Keratinocyte (primary cell): Measurements from ENCODE around the gene RGSL1. TPM values are rescaled to one million over a fixed set of nuclear protein-coding genes. Genes with fewer than 3 reads are reported as not detected.

Source experiments
- DNase-seq: peaks from one replicate; pipeline ENCODE4 v3.0.0-alpha.2; 2011; ENCODE audit warnings: low read depth, missing footprints, low spot score
- FAIRE-seq: peaks from 2 replicates; lab custom pipeline; 2011; peaks lifted over from hg19 to GRCh38; lab: Jason Lieb, UNC
- H2AFZ ChIP-seq: 2 replicates; pipeline ENCODE4 v1.6.0; 2012; ENCODE audit warnings: low read length, control low read depth, inconsistent platforms; ENCODE audit not compliant: control insufficient read depth
- H3K27ac ChIP-seq: 2 replicates; pipeline ENCODE4 v1.5.1; 2011; ENCODE audit warnings: low read length; ENCODE audit not compliant: control insufficient read depth, insufficient read depth
- H3K27me3 ChIP-seq: 3 replicates; pipeline ENCODE4 v1.6.0; 2011; ENCODE audit warnings: low read length; ENCODE audit not compliant: control insufficient read depth, insufficient read depth; ENCODE audit errors: extremely low read depth
- H3K36me3 ChIP-seq, 2 experiments: 2 replicates in 1 of 2; 3 replicates in 1 of 2; pipeline ENCODE4 v1.5.1; 2011; ENCODE audit warnings: low read length in 2 of 2, mild to moderate bottlenecking in 1 of 2; ENCODE audit not compliant: control insufficient read depth in 2 of 2, insufficient read depth in 2 of 2; ENCODE audit errors: extremely low read depth in 1 of 2
- H3K4me1 ChIP-seq: 3 replicates; pipeline ENCODE4 v1.5.1; 2011; ENCODE audit warnings: low read length; ENCODE audit not compliant: control insufficient read depth, insufficient read depth; ENCODE audit errors: extremely low read depth
- H3K4me2 ChIP-seq: 3 replicates; pipeline ENCODE4 v1.6.0; 2011; ENCODE audit warnings: low read depth, low read length; ENCODE audit not compliant: control insufficient read depth, insufficient read depth; ENCODE audit errors: extremely low read depth
- H3K4me3 ChIP-seq, 3 experiments: fragments of 200-600 bp in 1 of 3; sonication (generic) in 1 of 3; 2 replicates in 2 of 3; 3 replicates in 1 of 3; pipeline ENCODE4 v1.5.1; 2011 to 2016; ENCODE audit warnings: low read length in 3 of 3, mild to moderate bottlenecking in 3 of 3, control low read depth in 2 of 3, inconsistent platforms in 1 of 3, low read depth in 1 of 3, mixed read lengths in 1 of 3, mixed run types in 1 of 3, moderate library complexity in 1 of 3; ENCODE audit not compliant: control insufficient read depth in 2 of 3, insufficient read depth in 2 of 3; ENCODE audit errors: extremely low read depth in 1 of 3
- H3K79me2 ChIP-seq: 2 replicates; pipeline ENCODE4 v1.6.0; 2012; ENCODE audit warnings: low read length; ENCODE audit not compliant: control insufficient read depth, insufficient read depth
- H3K9ac ChIP-seq: 3 replicates; pipeline ENCODE4 v1.6.0; 2011; ENCODE audit warnings: low read length; ENCODE audit not compliant: control insufficient read depth, insufficient read depth; ENCODE audit errors: extremely low read depth
- H3K9me1 ChIP-seq: 3 replicates; pipeline ENCODE4 v1.6.0; 2011; ENCODE audit warnings: low read length; ENCODE audit not compliant: control insufficient read depth, insufficient read depth; ENCODE audit errors: extremely low read depth
- H3K9me3 ChIP-seq: 2 replicates; pipeline ENCODE4 v1.5.1; 2012; ENCODE audit warnings: low read depth, low read length; ENCODE audit not compliant: control insufficient read depth
- H4K20me1 ChIP-seq: 3 replicates; pipeline ENCODE4 v1.6.0; 2011; ENCODE audit warnings: low read length; ENCODE audit not compliant: control insufficient read depth, insufficient read depth; ENCODE audit errors: extremely low read depth
- CTCF ChIP-seq, 3 experiments: IDR thresholded peaks in 1 of 3; conservative IDR thresholded peaks in 1 of 3; optimal IDR thresholded peaks in 1 of 3; 2 replicates in 2 of 3; 3 replicates in 1 of 3; pipeline versions ENCODE3 to v1.5.1; 2011; ENCODE audit warnings: low read length in 3 of 3, mild to moderate bottlenecking in 3 of 3, moderate library complexity in 2 of 3, control low read depth in 1 of 3, inconsistent platforms in 1 of 3; ENCODE audit not compliant: insufficient read depth in 2 of 3; ENCODE audit errors: extremely low read depth in 1 of 3
- EZH2 ChIP-seq: IDR thresholded peaks from one replicate; pipeline ENCODE4 v1.6.1; 2012; ENCODE audit warnings: inconsistent platforms, mild to moderate bottlenecking, low read length, moderate library complexity
- dilution Hi-C: fragments of 300-500 bp; cut with MboI; formaldehyde crosslinking; loops from one replicate; pipeline ENCODE4 v1.7.0; 2020; ENCODE audit warnings: low sequenced_read_pairs; ENCODE audit not compliant: extremely low pct_ligation_motif_present
- polyA plus RNA-seq, 5 experiments: library from polyadenylated mRNA; depleted of rRNA in 3 of 5; stranded (reverse) in 3 of 5; stranded (forward) in 1 of 5; unstranded in 1 of 5; fragments of >200 nt; gene quantifications; 1 replicate in 1 of 5; 2 replicates in 3 of 5; 3 replicates in 1 of 5; pipeline versions ENCODE4 v1.2.1 to v1.2.3, GENCODE V29; 2011 to 2012; ENCODE audit warnings: missing spikeins in 2 of 5, low read depth in 1 of 5, low replicate concordance in 1 of 5

Gene RGSL1
- polyA plus RNA-seq, 1 donor (not counting 4 experiments of a cell fraction or from before 2014, with no cell fraction given) = not detected

- no peak for DNase-seq
- Histone ChIP-seq H3K36me3 (no peaks in the 10 kb centered on the region), H3K27ac (peak within 1 kb of the TSS; percentile 75), H2AFZ (peak within 1 kb of the TSS; percentile 95), H3K9ac (peak within 1 kb of the TSS; percentile 74), H3K79me2 (no peaks in the 10 kb centered on the region), H3K4me2 (peak within 1 kb of the TSS; percentile 77), H3K27me3 (no peaks in the 10 kb centered on the region), H3K4me1 (peaks cover 4% of the 10 kb centered on the region), H3K9me1 (no peaks in the 10 kb centered on the region), H3K4me3 (peak within 1 kb of the TSS; percentile 48 to 87 (median 68)), H4K20me1 (no peaks in the 10 kb centered on the region), H3K9me3 (no peaks in the 10 kb centered on the region)
- dilution Hi-C loops = loop anchor here (25.0 kb wide), 3 partner anchors 151 to 501 kb away; partner anchors contain the start of gene NPL
- peak; percentile 72 for FAIRE-seq
- TF ChIP-seq CTCF (optimal IDR thresholded peaks at IDR 0.05 in 1 of 3, IDR thresholded peaks at IDR 0.05 in 1 of 3, conservative IDR thresholded peaks at IDR 0.05 in 1 of 3; ENCODE audit: extremely low read depth in 1 of 3, insufficient read depth in 2 of 3, low read length in 3 of 3) (no peak), EZH2 (no peak)
Observed at GRCh38 chr1:182588500-182589396, 138.8 kb downstream of the RGSL1 start, which contains the start of gene RNASEL. Gene RNASEL (minus strand): TSS chr1:182589256. CDS start chr1:182586806, 2,450 bp downstream.

- peaks cover 4% of the 10 kb centered on the region for H3K4me1 ChIP-seq
- H3K79me2 ChIP-seq = no peaks in the 10 kb centered on the region
- no peaks in the 10 kb centered on the region for H3K9me1 ChIP-seq
- no peak for TF ChIP-seq CTCF (optimal IDR thresholded peaks at IDR 0.05 in 1 of 3, IDR thresholded peaks at IDR 0.05 in 1 of 3, conservative IDR thresholded peaks at IDR 0.05 in 1 of 3; ENCODE audit: extremely low read depth in 1 of 3, insufficient read depth in 2 of 3, low read length in 3 of 3)
- TF ChIP-seq EZH2 = no peak
- H3K9ac ChIP-seq = no peak overlapping the region
- no peaks in the 10 kb centered on the region for H3K36me3 ChIP-seq
- dilution Hi-C loops = loop anchor here (25.0 kb wide), 3 partner anchors 152 to 502 kb away; partner anchors contain the start of gene NPL
- FAIRE-seq (no peak), DNase-seq (no peak)
- no peak overlapping the region for H3K4me3 ChIP-seq
- H3K27me3 ChIP-seq = no peaks in the 10 kb centered on the region
- H4K20me1 ChIP-seq = no peaks in the 10 kb centered on the region
- H3K27ac ChIP-seq = no peak overlapping the region
- peak overlapping the region; percentile 4 for H2AFZ ChIP-seq
- H3K9me3 ChIP-seq = no peaks in the 10 kb centered on the region
- peak overlapping the region; percentile 77 for H3K4me2 ChIP-seq
Observed at GRCh38 chr1:182589520-182589919, 139.6 kb downstream of the RGSL1 start.
